ENCODE data around the gene WDR86. TPM values are rescaled to one million over a fixed set of nuclear protein-coding genes. Genes with fewer than 3 reads are reported as not detected.

The WDR86 gene
- total RNA-seq (2014; rRNA removed; shearing (Covaris generic)), result 29.0 and 59.1 TPM in 2 replicates
- polyA plus RNA-seq (2016; fragmentation: Nextera tagmentation; extraction: Ambion mirVana), result 7.1 and 9.1 TPM in 2 replicates
- long read RNA-seq, partial matches to known transcripts, result 2 of 8 reads
- long read RNA-seq, other reads (novel, unspliced or antisense), result 1 of 8 reads

GRCh38 chr7:151409667-151410404, at the start of gene WDR86:
WDR86 (minus strand) TSS chr7:151410038; CDS start chr7:151409589, 449 bp downstream.
- peak; percentile 76 for DNase-seq (ENCODE audit: low spot score)

GRCh38 chr7:151457534-151457933, 47.7 kb upstream of the WDR86 start:
- DNase-seq (ENCODE audit: low spot score) (no peak), ATAC-seq (no peak)
- Histone ChIP-seq H2AFZ (no peak overlapping the region), H3F3A (replicated peaks; ENCODE audit: low read depth) (peaks cover 27% of the 10 kb centered on the region), H3K27me3 (ENCODE audit: insufficient read depth) (no peaks in the 10 kb centered on the region), H3K9me2 (ENCODE audit: insufficient read depth) (peaks cover 3% of the 10 kb centered on the region; the same call in 1 of the 2 replicates), H3K4me1 (ENCODE audit: insufficient read depth) (peaks cover 59% of the 10 kb centered on the region), H3K4me2 (peak overlapping the region; percentile 60), H3K36me3 (ENCODE audit: insufficient read depth) (no peaks in the 10 kb centered on the region), H3K79me2 (replicated peaks; ENCODE audit: insufficient read depth) (no peaks in the 10 kb centered on the region), H3K27ac (ENCODE audit: low read depth) (peak overlapping the region; percentile 61), H3K4me3 (peak overlapping the region; percentile 18; the same call in 1 of the 2 replicates), H4K20me1 (replicated peaks; ENCODE audit: insufficient read depth) (no peaks in the 10 kb centered on the region)
- peaks cover 47% of the 10 kb centered on the region for H3K36me3 Mint-ChIP-seq (ENCODE audit: low read depth)
- peaks cover 15% of the 10 kb centered on the region for H3K27me3 Mint-ChIP-seq (ENCODE audit: insufficient read depth, low read depth, poor library complexity)
- H3K4me3 Mint-ChIP-seq, result peak overlapping the region; percentile 25; the same call in 1 of the 3 replicates
- peak overlapping the region; percentile 62; the same call in 1 of the 2 replicates for H3K27ac Mint-ChIP-seq
- peaks cover 67% of the 10 kb centered on the region for H3K4me1 Mint-ChIP-seq
- H3K9me3 Mint-ChIP-seq, result peaks cover 43% of the 10 kb centered on the region
- no peak for TF ChIP-seq JUNB (IDR thresholded peaks at IDR 0.05; ENCODE audit: unreplicated experiment)
- no peak for TF ChIP-seq EZH2 (IDR thresholded peaks at IDR 0.05; ENCODE audit: low read depth, unreplicated experiment)
- no peak for TF ChIP-seq STAT1 (IDR thresholded peaks at IDR 0.05; ENCODE audit: unreplicated experiment)
- TF ChIP-seq ZNF114 (CRISPR knock-in tag; IDR thresholded peaks at IDR 0.05), result no peak
- TF ChIP-seq CTCF (conservative IDR thresholded peaks at IDR 0.05; ENCODE audit: low read depth in 2 of 2), result no peak
- no peak for TF ChIP-seq REST (IDR thresholded peaks at IDR 0.05; ENCODE audit: unreplicated experiment)

More at GRCh38 chr7:151409667-151410404, at the start of gene WDR86:
- Mint-ChIP-seq H3K4me1 (peaks cover 32% of the 10 kb centered on the region), H3K27ac (no peak within 1 kb of the TSS), H3K27me3 (ENCODE audit: insufficient read depth, low read depth, poor library complexity) (peaks cover 27% of the 10 kb centered on the region), H3K9me3 (peaks cover 4% of the 10 kb centered on the region; the same call in 1 of the 3 replicates), H3K36me3 (ENCODE audit: low read depth) (no peaks in the 10 kb centered on the region; the same call in 2 of the 3 replicates), H3K4me3 (peak within 1 kb of the TSS; percentile 81)
- no peak within 1 kb of the TSS for H3K27ac ChIP-seq (ENCODE audit: low read depth)
- H3F3A ChIP-seq (replicated peaks; ENCODE audit: low read depth), result peaks cover 4% of the 10 kb centered on the region; the same call in 1 of the 2 replicates
- H3K4me1 ChIP-seq (ENCODE audit: insufficient read depth), result peaks cover 23% of the 10 kb centered on the region
- peak within 1 kb of the TSS; percentile 94 for H2AFZ ChIP-seq
- no peak for TF ChIP-seq ZNF114 (CRISPR knock-in tag; IDR thresholded peaks at IDR 0.05)
- TF ChIP-seq REST (IDR thresholded peaks at IDR 0.05; ENCODE audit: unreplicated experiment), result no peak
- peak; percentile 50 for TF ChIP-seq POLR2AphosphoS5 (IDR thresholded peaks at IDR 0.05; ENCODE audit: low read depth)
- H3K36me3 ChIP-seq (ENCODE audit: insufficient read depth), result no peaks in the 10 kb centered on the region
- H3K79me2 ChIP-seq (replicated peaks; ENCODE audit: insufficient read depth), result no peaks in the 10 kb centered on the region; the same call in 1 of the 2 replicates
- H3K4me2 ChIP-seq, result peak within 1 kb of the TSS; percentile 93
- H3K9me2 ChIP-seq (ENCODE audit: insufficient read depth), result no peaks in the 10 kb centered on the region
- peak; percentile 61 for ATAC-seq
- peaks cover 34% of the 10 kb centered on the region for H3K27me3 ChIP-seq (ENCODE audit: insufficient read depth)
- H4K20me1 ChIP-seq (replicated peaks; ENCODE audit: insufficient read depth), result no peaks in the 10 kb centered on the region; the same call in none of the 2 replicates
- H3K4me3 ChIP-seq, result peak within 1 kb of the TSS; percentile 92

Measured in GM23338 (cell line).